GM23248 (cell line): Measurements from ENCODE around the gene EOMES.

ENCODE experiments used
- EZH2 ChIP-seq: fragments of 200-600 bp; sonication (generic); IDR thresholded peaks from 2 replicates; pipeline ENCODE4 v1.6.1; 2018; ENCODE audit warnings: antibody characterized with exemption, mild to moderate bottlenecking; ENCODE audit not compliant: insufficient read depth, poor library complexity, severe bottlenecking
- EZH2phosphoT487 ChIP-seq: fragments of 200-600 bp; sonication (generic); IDR thresholded peaks from 2 replicates; pipeline ENCODE4 v1.6.1; 2018; ENCODE audit warnings: antibody characterized with exemption, moderate library complexity, mild to moderate bottlenecking, low read depth; ENCODE audit not compliant: insufficient read depth

GRCh38 chr3:27715863-27716262 is 6.3 kb downstream of the EOMES start:
- TF ChIP-seq EZH2, result no peak
- no peak for TF ChIP-seq EZH2phosphoT487
